ENCODE data around the gene RASGRF2.
"Not testable (repeated sequence)": the region's sequence is repeated elsewhere in the genome, so short reads cannot be mapped to it uniquely, and the experiment has no call there.

The RASGRF2 gene

GRCh38 chr5:81254886-81255559 lies 294.9 kb downstream of the RASGRF2 start:
- no peak overlapping the region for H3K14ac ChIP-seq (ENCODE audit: low read length)
- H3K79me1 ChIP-seq (ENCODE audit: low read length), result no peaks in the 10 kb centered on the region
- no peaks in the 10 kb centered on the region for H3K27me3 ChIP-seq (ENCODE audit: insufficient read depth, low read length)
- no peak overlapping the region for H3K27ac ChIP-seq (ENCODE audit: low read depth, low read length)
- H3K4me1 ChIP-seq (ENCODE audit: control insufficient read depth in 1 of 2, insufficient read depth in 2 of 2, low read length in 2 of 2), result no peaks in the 10 kb centered on the region
- H2AK5ac ChIP-seq (ENCODE audit: low read length), result no peak overlapping the region
- no peak overlapping the region for H3K23ac ChIP-seq (ENCODE audit: low read length)
- H4K8ac ChIP-seq (ENCODE audit: low read depth, low read length), result no peak overlapping the region
- H3K4ac ChIP-seq (ENCODE audit: low read depth, low read length), result no peak overlapping the region
- H2BK5ac ChIP-seq (ENCODE audit: low read depth, low read length, poor library complexity), result no peak overlapping the region
- H3K4me2 ChIP-seq (ENCODE audit: low read length), result no peak overlapping the region
- peaks cover 13 to 18% of the 10 kb centered on the region in 2 experiments for H3K36me3 ChIP-seq (ENCODE audit: control insufficient read depth in 1 of 2, insufficient read depth in 2 of 2, low read length in 2 of 2)
- H3K79me2 ChIP-seq (ENCODE audit: control insufficient read depth, insufficient read depth, low read length, poor library complexity), result no peaks in the 10 kb centered on the region
- peak overlapping the region; percentile 15 for H4K12ac ChIP-seq (ENCODE audit: low read depth, low read length)
- no peak overlapping the region for H2AFZ ChIP-seq (ENCODE audit: insufficient read depth, low read length, poor library complexity)
- WGBS (ENCODE audit: extremely low coverage, insufficient coverage, insufficient read length), result no CpG with 5 or more reads among the region's 21 CpGs
- DNase-seq, result no peak
- H2BK120ac ChIP-seq (ENCODE audit: insufficient read depth, low read length, poor library complexity), result no peak overlapping the region
- H3K18ac ChIP-seq (ENCODE audit: low read length), result peak overlapping the region; percentile 29
- H4K91ac ChIP-seq (ENCODE audit: low read depth, low read length), result no peak overlapping the region
- H2BK12ac ChIP-seq (ENCODE audit: low read length), result no peak overlapping the region
- peaks cover 2% of the 10 kb centered on the region for H3K9me3 ChIP-seq (ENCODE audit: insufficient read depth, low read depth, low read length)
- no peak overlapping the region for H3K4me3 ChIP-seq (ENCODE audit: low read depth, low read length)
- no peak overlapping the region for H3K9ac ChIP-seq (ENCODE audit: low read length)

GRCh38 chr5:81256766-81257165 lies 296.6 kb downstream of the RASGRF2 start:
- H3K9me3 ChIP-seq (ENCODE audit: insufficient read depth, low read depth, low read length), result peaks cover 2% of the 10 kb centered on the region
- no CpG with 5 or more reads among the region's 1 CpG for WGBS (ENCODE audit: extremely low coverage, insufficient coverage, insufficient read length)

DNA sequence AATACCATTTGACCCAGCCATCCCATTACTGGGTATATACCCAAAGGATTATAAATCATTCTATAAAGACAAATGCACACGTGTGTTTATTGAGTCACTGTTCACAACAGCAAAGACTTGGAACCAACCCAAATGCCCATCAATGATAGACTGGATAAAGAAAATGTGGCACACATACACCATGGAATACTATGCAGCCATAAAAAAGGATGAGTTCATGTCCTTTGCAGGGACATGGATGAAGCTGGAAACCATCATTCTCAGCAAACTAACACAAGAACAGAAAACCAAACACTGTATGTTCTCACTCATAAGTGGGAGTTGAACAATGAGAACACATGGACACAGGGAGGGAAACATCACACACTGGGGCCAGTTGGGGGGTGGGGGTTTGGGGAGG lies 302.6 kb downstream of the RASGRF2 start:
- H3K4me3 ChIP-seq (ENCODE audit: low read depth, low read length); H2AFZ ChIP-seq (ENCODE audit: insufficient read depth, low read length, poor library complexity); H3K79me1 ChIP-seq (ENCODE audit: low read length); H3K4ac ChIP-seq (ENCODE audit: low read depth, low read length); H3K9me3 ChIP-seq (ENCODE audit: insufficient read depth, low read depth, low read length); H3K27ac ChIP-seq (ENCODE audit: low read depth, low read length); H2BK5ac ChIP-seq (ENCODE audit: low read depth, low read length, poor library complexity); H3K4me1 ChIP-seq (ENCODE audit: control insufficient read depth in 1 of 2, insufficient read depth in 2 of 2, low read length in 2 of 2); H2BK120ac ChIP-seq (ENCODE audit: insufficient read depth, low read length, poor library complexity); H3K18ac ChIP-seq (ENCODE audit: low read length); H3K36me3 ChIP-seq (ENCODE audit: control insufficient read depth in 1 of 2, insufficient read depth in 2 of 2, low read length in 2 of 2); DNase-seq; H3K23ac ChIP-seq (ENCODE audit: low read length); H3K9ac ChIP-seq (ENCODE audit: low read length); H3K4me2 ChIP-seq (ENCODE audit: low read length); H3K27me3 ChIP-seq (ENCODE audit: insufficient read depth, low read length); H2BK12ac ChIP-seq (ENCODE audit: low read length); H3K79me2 ChIP-seq (ENCODE audit: control insufficient read depth, insufficient read depth, low read length, poor library complexity); H4K12ac ChIP-seq (ENCODE audit: low read depth, low read length); H4K8ac ChIP-seq (ENCODE audit: low read depth, low read length); H2AK5ac ChIP-seq (ENCODE audit: low read length); H3K14ac ChIP-seq (ENCODE audit: low read length); H4K91ac ChIP-seq (ENCODE audit: low read depth, low read length): not testable (repeated sequence)
- WGBS (ENCODE audit: extremely low coverage, insufficient coverage, insufficient read length), result no CpG with 5 or more reads among the region's 1 CpG

More at GRCh38 chr5:81256766-81257165, 296.6 kb downstream of the RASGRF2 start:
- H2AK5ac ChIP-seq (ENCODE audit: low read length), result no peak overlapping the region
- H3K4me2 ChIP-seq (ENCODE audit: low read length), result no peak overlapping the region
- H3K4me1 ChIP-seq (ENCODE audit: control insufficient read depth in 1 of 2, insufficient read depth in 2 of 2, low read length in 2 of 2), result no peaks in the 10 kb centered on the region
- no peak overlapping the region for H3K9ac ChIP-seq (ENCODE audit: low read length)
- no peak overlapping the region for H3K14ac ChIP-seq (ENCODE audit: low read length)
- H2BK120ac ChIP-seq (ENCODE audit: insufficient read depth, low read length, poor library complexity), result no peak overlapping the region
- H4K91ac ChIP-seq (ENCODE audit: low read depth, low read length), result no peak overlapping the region
- peaks cover 10 to 18% of the 10 kb centered on the region in 2 experiments for H3K36me3 ChIP-seq (ENCODE audit: control insufficient read depth in 1 of 2, insufficient read depth in 2 of 2, low read length in 2 of 2)
- no peak overlapping the region for H2AFZ ChIP-seq (ENCODE audit: insufficient read depth, low read length, poor library complexity)
- H3K18ac ChIP-seq (ENCODE audit: low read length), result no peak overlapping the region
- H3K79me2 ChIP-seq (ENCODE audit: control insufficient read depth, insufficient read depth, low read length, poor library complexity), result no peaks in the 10 kb centered on the region
- no peaks in the 10 kb centered on the region for H3K27me3 ChIP-seq (ENCODE audit: insufficient read depth, low read length)
- H4K8ac ChIP-seq (ENCODE audit: low read depth, low read length), result no peak overlapping the region
- H2BK12ac ChIP-seq (ENCODE audit: low read length), result no peak overlapping the region
- no peak for DNase-seq
- no peak overlapping the region for H3K27ac ChIP-seq (ENCODE audit: low read depth, low read length)
- H3K4me3 ChIP-seq (ENCODE audit: low read depth, low read length), result no peak overlapping the region
- no peak overlapping the region for H3K4ac ChIP-seq (ENCODE audit: low read depth, low read length)
- no peaks in the 10 kb centered on the region for H3K79me1 ChIP-seq (ENCODE audit: low read length)
- no peak overlapping the region for H2BK5ac ChIP-seq (ENCODE audit: low read depth, low read length, poor library complexity)
- no peak overlapping the region for H3K23ac ChIP-seq (ENCODE audit: low read length)
- no peak overlapping the region for H4K12ac ChIP-seq (ENCODE audit: low read depth, low read length)

GRCh38 chr5:81265101-81265500 lies 304.9 kb downstream of the RASGRF2 start:
- Histone ChIP-seq H3K27ac (ENCODE audit: low read depth, low read length) (no peak overlapping the region), H2BK12ac (ENCODE audit: low read length) (no peak overlapping the region), H3K4me2 (ENCODE audit: low read length) (no peak overlapping the region), H3K27me3 (ENCODE audit: insufficient read depth, low read length) (no peaks in the 10 kb centered on the region), H3K14ac (ENCODE audit: low read length) (no peak overlapping the region), H4K8ac (ENCODE audit: low read depth, low read length) (no peak overlapping the region), H3K23ac (ENCODE audit: low read length) (no peak overlapping the region), H2BK5ac (ENCODE audit: low read depth, low read length, poor library complexity) (no peak overlapping the region), H2BK120ac (ENCODE audit: insufficient read depth, low read length, poor library complexity) (no peak overlapping the region), H3K36me3 (ENCODE audit: control insufficient read depth in 1 of 2, insufficient read depth in 2 of 2, low read length in 2 of 2) (peaks cover 0 to 1% of the 10 kb centered on the region in 2 experiments), H3K4me3 (ENCODE audit: low read depth, low read length) (no peak overlapping the region), H4K91ac (ENCODE audit: low read depth, low read length) (no peak overlapping the region), H4K12ac (ENCODE audit: low read depth, low read length) (no peak overlapping the region), H3K9me3 (ENCODE audit: insufficient read depth, low read depth, low read length) (peaks cover 1% of the 10 kb centered on the region), H3K79me2 (ENCODE audit: control insufficient read depth, insufficient read depth, low read length, poor library complexity) (peaks cover 2% of the 10 kb centered on the region), H3K79me1 (ENCODE audit: low read length) (peaks cover 3% of the 10 kb centered on the region), H3K4ac (ENCODE audit: low read depth, low read length) (no peak overlapping the region), H2AFZ (ENCODE audit: insufficient read depth, low read length, poor library complexity) (no peak overlapping the region), H2AK5ac (ENCODE audit: low read length) (no peak overlapping the region), H3K4me1 (ENCODE audit: control insufficient read depth in 1 of 2, insufficient read depth in 2 of 2, low read length in 2 of 2) (peaks cover 8 to 11% of the 10 kb centered on the region in 2 experiments), H3K9ac (ENCODE audit: low read length) (no peak overlapping the region), H3K18ac (ENCODE audit: low read length) (no peak overlapping the region)
- DNase-seq, result no peak

Data from trophoblast cell (in vitro differentiated cells and primary cell).